RWPE2 (cell line): ENCODE data around the gene NUDCD3.

ENCODE experiments used
- ATAC-seq: fragments of 200-7000 bp; cut with Tn5 transposase; 3 replicates; pipeline ENCODE4 v1.9.1; 2021; ENCODE audit warnings: low read depth
- DNase-seq: peaks from one replicate; pipeline ENCODE4 v3.0.0-alpha.2; 2020; ENCODE audit warnings: low spot score
- H3K27ac ChIP-seq: fragments of 450-650 bp; 2 replicates; pipeline ENCODE4 v1.5.1; 2017; ENCODE audit warnings: mild to moderate bottlenecking; ENCODE audit not compliant: poor library complexity, severe bottlenecking
- H3K27me3 ChIP-seq: fragments of 250-450 bp; sonication (Bioruptor Pico); 2 replicates; pipeline ENCODE4 v1.5.1; 2021; ENCODE audit warnings: mild to moderate bottlenecking, moderate library complexity; ENCODE audit not compliant: insufficient read depth, poor library complexity, severe bottlenecking
- H3K36me3 ChIP-seq: fragments of 250-450 bp; sonication (Bioruptor Pico); 2 replicates; pipeline ENCODE4 v1.5.1; 2020; ENCODE audit warnings: low read depth, mild to moderate bottlenecking, moderate library complexity
- H3K4me1 ChIP-seq: fragments of 250-450 bp; sonication (Bioruptor Pico); 2 replicates; pipeline ENCODE4 v1.5.1; 2021; ENCODE audit warnings: mild to moderate bottlenecking, moderate library complexity; ENCODE audit not compliant: insufficient read depth, poor library complexity, severe bottlenecking
- H3K4me3 ChIP-seq: fragments of 250-450 bp; sonication (Bioruptor Pico); 2 replicates; pipeline ENCODE4 v1.5.1; 2021; ENCODE audit warnings: mild to moderate bottlenecking, moderate library complexity; ENCODE audit not compliant: severe bottlenecking
- H3K9me3 ChIP-seq: fragments of 250-450 bp; sonication (Bioruptor Pico); 2 replicates; pipeline ENCODE4 v1.5.1; 2021; ENCODE audit warnings: mild to moderate bottlenecking, moderate library complexity; ENCODE audit not compliant: severe bottlenecking
- CTCF ChIP-seq: fragments of 450-650 bp; IDR thresholded peaks from one replicate; pipeline ENCODE4 v1.5.1; 2017; ENCODE audit warnings: mild to moderate bottlenecking, moderate library complexity; ENCODE audit not compliant: poor library complexity, severe bottlenecking

NUDCD3 gene

GRCh38 chr7:44471850-44472249, 18.6 kb downstream of the NUDCD3 start:
- H3K27ac ChIP-seq: no peak overlapping the region
- H3K4me1 ChIP-seq: peaks cover 25% of the 10 kb centered on the region
- DNase-seq (no peak), ATAC-seq (no peak)
- no peaks in the 10 kb centered on the region for H3K27me3 ChIP-seq
- H3K9me3 ChIP-seq: no peaks in the 10 kb centered on the region
- no peak overlapping the region for H3K4me3 ChIP-seq
- no peak for TF ChIP-seq CTCF
- H3K36me3 ChIP-seq: peaks cover 73% of the 10 kb centered on the region

- no peak for ATAC-seq
Measured at GRCh38 chr7:44471436-44471835, 19.0 kb downstream of the NUDCD3 start.

GRCh38 chr7:44470628-44471245, 19.7 kb downstream of the NUDCD3 start:
- H3K36me3 ChIP-seq: peaks cover 68% of the 10 kb centered on the region
- peaks cover 25% of the 10 kb centered on the region for H3K4me1 ChIP-seq
- TF ChIP-seq CTCF: no peak
- no peak for ATAC-seq
- no peaks in the 10 kb centered on the region for H3K9me3 ChIP-seq
- H3K4me3 ChIP-seq: no peak overlapping the region
- no peaks in the 10 kb centered on the region for H3K27me3 ChIP-seq
- no peak overlapping the region for H3K27ac ChIP-seq
- DNase-seq: no peak

More at GRCh38 chr7:44471436-44471835, 19.0 kb downstream of the NUDCD3 start:
- Histone ChIP-seq H3K4me1 (peaks cover 25% of the 10 kb centered on the region), H3K4me3 (no peak overlapping the region), H3K9me3 (no peaks in the 10 kb centered on the region), H3K36me3 (peaks cover 73% of the 10 kb centered on the region), H3K27me3 (no peaks in the 10 kb centered on the region), H3K27ac (no peak overlapping the region)
- DNase-seq: no peak
- TF ChIP-seq CTCF: no peak

GRCh38 chr7:44470135-44470479, 20.4 kb downstream of the NUDCD3 start:
- H3K27ac ChIP-seq: peak overlapping the region; percentile 4
- TF ChIP-seq CTCF: no peak
- DNase-seq (no peak), ATAC-seq (no peak)
- peaks cover 69% of the 10 kb centered on the region for H3K36me3 ChIP-seq
- no peak overlapping the region for H3K4me3 ChIP-seq
- peaks cover 25% of the 10 kb centered on the region for H3K4me1 ChIP-seq
- no peaks in the 10 kb centered on the region for H3K27me3 ChIP-seq
- no peaks in the 10 kb centered on the region for H3K9me3 ChIP-seq

GRCh38 chr7:44469461-44470134, 20.9 kb downstream of the NUDCD3 start:
- Histone ChIP-seq H3K4me1 (peaks cover 23% of the 10 kb centered on the region), H3K9me3 (no peaks in the 10 kb centered on the region), H3K27ac (peak overlapping the region; percentile 4), H3K27me3 (no peaks in the 10 kb centered on the region), H3K4me3 (no peak overlapping the region), H3K36me3 (peaks cover 72% of the 10 kb centered on the region)
- DNase-seq (no peak), ATAC-seq (no peak)
- no peak for TF ChIP-seq CTCF
